ENCODE results near the gene ESPNL.

The ESPNL gene

GRCh38 chr2:238128061-238128440, 27.9 kb downstream of the ESPNL start:
- DNase-seq (ENCODE audit: low read depth in 4 of 4, low spot score in 1 of 4) = no peak

GRCh38 chr2:238128534-238129001, 28.4 kb downstream of the ESPNL start:
- no peak for DNase-seq (ENCODE audit: low read depth in 4 of 4, low spot score in 1 of 4)

- no peak for DNase-seq (ENCODE audit: low read depth in 4 of 4, low spot score in 1 of 4)
Measured at GRCh38 chr2:238129166-238130010, 29.2 kb downstream of the ESPNL start.

DNA sequence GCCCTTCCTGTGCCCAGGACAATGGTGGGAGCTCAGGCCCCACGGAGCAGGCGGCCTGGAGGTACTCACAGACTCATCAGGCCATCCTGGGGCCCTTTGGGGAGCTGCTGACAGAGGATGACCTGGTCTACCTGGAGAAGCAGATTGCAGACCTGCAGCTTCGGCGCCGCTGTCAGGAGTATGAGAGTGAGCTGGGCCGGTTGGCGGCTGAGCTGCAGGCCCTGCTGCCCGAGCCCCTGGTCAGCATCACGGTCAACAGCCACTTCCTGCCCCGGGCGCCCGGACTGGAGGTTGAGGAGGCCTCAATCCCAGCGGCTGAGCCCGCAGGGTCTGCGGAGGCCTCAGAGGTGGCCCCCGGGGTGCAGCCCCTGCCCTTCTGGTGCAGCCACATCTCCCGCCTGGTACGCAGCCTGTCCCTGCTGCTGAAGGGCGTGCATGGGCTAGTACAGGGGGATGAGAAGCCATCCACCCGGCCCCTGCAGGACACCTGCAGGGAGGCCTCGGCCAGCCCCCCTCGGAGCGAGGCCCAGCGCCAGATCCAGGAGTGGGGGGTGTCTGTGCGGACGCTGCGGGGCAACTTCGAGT, 30.1 kb downstream of the ESPNL start:
- no peak for DNase-seq (ENCODE audit: low read depth in 4 of 4, low spot score in 1 of 4)

DNA sequence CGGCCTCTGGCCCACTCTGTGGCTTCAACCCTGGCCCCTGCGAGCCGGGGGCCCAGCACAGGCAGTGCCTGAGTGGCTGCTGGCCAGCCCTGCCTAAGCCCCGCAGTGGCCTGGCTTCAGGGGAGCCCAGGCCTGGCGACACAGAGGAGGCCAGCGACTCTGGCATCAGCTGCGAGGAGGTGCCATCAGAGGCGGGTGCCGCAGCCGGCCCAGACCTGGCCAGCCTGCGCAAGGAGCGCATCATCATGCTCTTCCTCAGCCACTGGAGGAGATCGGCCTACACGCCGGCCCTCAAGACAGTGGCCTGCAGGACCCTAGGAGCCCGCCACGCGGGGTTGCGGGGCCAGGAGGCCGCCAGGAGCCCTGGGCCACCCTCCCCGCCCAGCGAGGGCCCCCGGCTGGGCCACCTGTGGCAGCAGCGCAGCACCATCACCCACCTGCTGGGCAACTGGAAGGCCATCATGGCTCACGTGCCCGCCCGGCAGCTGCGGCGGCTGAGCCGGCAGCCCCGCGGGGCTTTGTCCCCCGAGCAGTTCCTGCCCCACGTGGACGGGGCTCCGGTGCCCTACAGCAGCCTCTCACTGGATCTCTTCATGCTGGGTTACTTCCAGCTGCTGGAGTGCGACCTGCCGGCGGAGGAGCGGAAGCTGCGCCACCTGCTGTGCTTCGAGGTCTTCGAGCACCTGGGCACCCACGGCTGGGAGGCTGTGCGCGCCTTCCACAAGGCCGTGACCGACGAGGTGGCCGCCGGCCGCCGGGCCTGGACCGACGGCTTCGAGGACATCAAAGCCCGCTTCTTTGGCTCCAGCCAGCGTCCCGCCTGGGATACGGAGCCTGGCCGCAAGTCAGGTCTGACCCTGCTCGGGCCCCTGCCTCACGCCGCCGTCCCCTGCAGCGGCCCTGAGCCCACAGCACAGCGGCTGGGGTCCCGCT, 30.8 kb downstream of the ESPNL start:
- DNase-seq (ENCODE audit: low read depth in 4 of 4, low spot score in 1 of 4) = no peak

DNA sequence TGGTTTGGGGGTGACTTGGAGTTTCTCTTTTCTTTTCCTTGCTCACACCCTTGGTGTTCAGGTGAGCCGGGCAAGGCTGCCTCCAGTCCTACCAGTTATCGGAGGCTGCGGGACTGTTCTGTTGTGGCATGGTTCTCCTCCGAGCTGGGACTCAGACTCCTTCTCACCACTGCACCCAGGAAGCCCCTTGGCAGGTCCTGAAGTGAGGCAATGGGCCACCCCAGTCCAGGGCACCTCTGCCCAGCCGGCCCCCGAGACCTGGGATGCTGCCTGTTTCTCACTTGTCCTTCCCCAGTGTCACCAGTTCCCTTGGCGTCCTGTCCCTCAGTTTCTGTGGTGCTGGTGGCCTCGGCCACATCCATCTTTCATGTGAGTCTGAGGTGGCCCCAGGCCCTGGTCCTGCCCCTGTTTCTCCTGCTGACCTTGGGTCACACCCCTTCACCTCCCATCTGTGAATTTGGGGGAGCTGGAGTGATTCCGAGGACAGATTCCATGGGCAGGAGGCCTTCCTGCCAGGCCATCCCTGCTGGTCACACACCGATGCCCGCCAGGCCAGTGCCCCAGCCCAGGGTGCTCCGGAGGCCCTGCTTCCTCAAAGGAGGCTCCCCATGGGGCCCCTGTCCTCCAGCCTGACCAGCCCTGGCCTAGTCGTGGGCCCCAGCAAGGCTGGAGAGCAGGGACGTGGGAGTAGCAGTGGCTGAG, 31.8 kb downstream of the ESPNL start:
- DNase-seq (ENCODE audit: low read depth in 4 of 4, low spot score in 1 of 4) = no peak

DNA sequence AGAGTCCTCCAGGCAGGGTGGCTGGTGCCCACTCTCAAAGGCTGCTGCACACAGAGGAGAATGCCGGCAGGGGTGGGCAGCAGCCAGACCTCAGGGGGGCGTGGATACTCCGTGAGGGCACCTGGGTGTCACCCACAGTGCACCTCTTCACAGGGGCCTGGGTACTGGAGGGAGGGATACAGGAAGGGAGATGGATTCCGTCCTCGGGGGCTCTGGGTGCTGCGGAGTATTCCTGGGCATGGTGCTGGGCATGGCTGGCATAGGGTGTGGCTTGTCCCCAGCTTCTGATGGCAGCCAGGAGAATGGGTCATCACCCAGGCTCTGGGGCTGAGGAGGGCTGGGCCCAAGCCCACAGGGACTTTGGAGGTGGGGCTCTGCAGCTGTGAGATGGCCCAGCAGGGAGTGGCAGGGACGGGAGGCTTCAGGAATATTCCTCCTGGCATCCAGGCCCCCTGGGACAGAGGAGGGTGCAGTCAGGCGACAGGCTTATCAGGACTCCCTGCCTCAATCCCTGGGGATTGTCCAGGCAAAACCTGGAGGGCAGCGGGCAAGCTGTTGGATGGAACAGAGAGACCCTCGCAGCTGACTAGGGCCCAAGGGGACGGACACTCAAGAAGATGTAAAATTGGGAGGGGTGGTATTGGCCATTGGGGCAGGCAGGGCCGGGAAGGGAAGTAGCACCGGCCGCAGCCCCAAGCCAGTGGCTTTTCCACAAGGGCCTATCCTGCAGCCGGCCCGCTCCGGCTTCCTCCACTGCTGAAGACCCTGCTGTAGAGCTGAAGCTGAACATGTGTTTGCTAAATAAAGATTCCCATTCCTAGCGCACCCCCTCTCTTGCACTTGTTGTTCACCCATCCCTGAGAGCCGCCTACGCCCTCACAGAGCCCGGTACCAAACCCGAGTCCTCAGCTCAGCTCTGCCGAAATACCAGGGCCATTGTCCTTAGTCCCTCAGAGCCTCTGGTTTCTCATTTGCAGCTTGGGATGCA, 32.6 kb downstream of the ESPNL start:
- DNase-seq (ENCODE audit: low read depth in 4 of 4, low spot score in 1 of 4) = no peak

DNA sequence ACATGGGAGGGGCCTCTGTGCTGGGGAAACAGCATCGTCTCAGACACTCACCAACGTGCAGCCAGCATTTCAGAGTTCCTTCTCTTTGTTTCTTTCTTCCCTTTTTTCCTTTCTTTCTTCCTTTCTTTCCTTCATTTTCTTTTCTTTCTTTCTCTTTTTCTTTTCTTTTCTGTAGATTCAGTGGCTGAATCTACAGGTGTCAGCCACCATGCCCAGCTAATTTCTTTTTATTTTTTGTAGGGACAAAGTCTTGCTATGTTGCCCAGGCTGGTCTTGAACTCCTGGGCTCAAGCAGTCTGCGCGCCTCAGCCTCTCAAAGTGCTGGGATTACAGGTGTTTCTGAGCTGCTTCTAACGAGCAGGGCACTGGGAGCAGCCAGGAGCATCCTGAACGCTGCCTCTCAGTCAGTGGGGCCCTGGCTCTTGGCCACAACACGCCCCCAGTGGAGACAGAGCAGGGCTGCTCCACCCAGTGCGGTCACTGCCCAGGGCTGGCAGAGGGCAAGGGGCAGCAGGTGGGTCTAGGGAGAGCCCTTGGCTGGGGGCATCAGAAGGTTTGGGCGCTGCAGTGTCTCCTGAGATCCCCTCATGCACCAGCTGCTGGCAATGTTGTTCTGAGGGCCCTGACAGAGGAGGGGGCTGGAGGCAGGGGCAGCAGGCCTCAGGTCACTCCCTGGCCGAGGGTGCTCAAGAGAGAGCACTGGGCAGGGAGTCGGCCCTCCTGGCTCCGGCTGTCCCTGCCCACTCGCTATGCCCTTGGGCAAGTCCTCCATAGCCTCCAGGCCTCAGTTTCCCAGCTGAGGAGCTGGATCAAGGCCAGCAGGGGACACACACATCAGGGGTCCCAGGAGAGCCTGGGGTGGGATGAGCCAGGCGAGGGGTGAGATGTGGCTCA, 33.6 kb downstream of the ESPNL start:
- no peak for DNase-seq (ENCODE audit: low read depth in 4 of 4, low spot score in 1 of 4)

DNA sequence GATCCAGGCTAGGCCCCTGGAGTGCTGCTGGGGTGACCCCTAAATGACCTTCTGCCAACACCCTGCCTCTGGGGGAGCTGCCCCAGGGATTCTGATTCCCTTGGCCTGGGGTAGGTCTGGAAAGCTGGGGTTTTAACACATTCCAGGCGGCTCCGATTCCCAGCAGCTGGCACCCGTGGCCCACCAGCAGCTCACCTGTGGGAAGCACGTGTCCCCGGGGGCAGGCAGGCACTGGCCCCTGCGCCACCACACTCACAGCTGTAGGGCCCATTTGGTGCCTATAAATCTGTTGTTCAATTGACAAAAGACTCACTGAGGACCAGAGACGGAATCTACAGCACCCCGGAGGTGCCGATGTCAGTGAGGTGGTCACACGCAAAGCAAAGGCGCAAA, 34.2 kb downstream of the ESPNL start:
- no peak for DNase-seq (ENCODE audit: low read depth in 4 of 4, low spot score in 1 of 4)

GRCh38 chr2:238135601-238136150, 35.5 kb downstream of the ESPNL start:
- no peak for DNase-seq (ENCODE audit: low read depth in 4 of 4, low spot score in 1 of 4)

GRCh38 chr2:238136820-238137537, 36.8 kb downstream of the ESPNL start:
- no peak for DNase-seq (ENCODE audit: low read depth in 4 of 4, low spot score in 1 of 4)

GRCh38 chr2:238137885-238138284, 37.7 kb downstream of the ESPNL start:
- no peak for DNase-seq (ENCODE audit: low read depth in 4 of 4, low spot score in 1 of 4)

- DNase-seq (ENCODE audit: low read depth in 4 of 4, low spot score in 1 of 4) = no peak
Measured at GRCh38 chr2:238138331-238139195, 38.4 kb downstream of the ESPNL start, which contains the start of gene KLHL30. TSS of gene KLHL30 (plus strand) at chr2:238138668. CDS start at chr2:238140755, 2,087 bp downstream.

GRCh38 chr2:238139196-238140039, 39.3 kb downstream of the ESPNL start:
- no peak for DNase-seq (ENCODE audit: low read depth in 4 of 4, low spot score in 1 of 4)

DNA sequence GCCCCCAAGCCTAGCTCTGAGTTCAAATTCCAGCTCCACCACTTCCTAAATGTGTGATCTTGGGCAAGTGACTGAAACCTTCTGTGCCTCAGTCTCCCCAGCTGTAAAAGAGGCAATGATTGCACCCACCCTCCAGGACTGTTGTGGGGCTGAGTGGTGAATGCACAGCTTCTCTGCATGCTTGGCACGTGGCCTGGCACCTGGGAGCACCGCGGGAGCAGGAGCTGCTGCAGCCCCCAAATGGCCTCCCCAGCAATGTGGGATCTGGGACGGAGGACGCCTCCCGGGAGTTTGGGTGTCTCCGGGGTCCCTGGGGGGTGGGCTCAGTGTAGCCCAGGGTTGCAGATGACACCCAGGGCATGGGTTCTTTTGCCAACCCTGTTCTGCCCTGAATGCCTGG, 39.9 kb downstream of the ESPNL start:
- DNase-seq (ENCODE audit: low read depth in 4 of 4, low spot score in 1 of 4) = no peak

Data from stimulated activated CD4-positive, alpha-beta T cell treated with anti-CD3 and anti-CD28 coated beads, Interleukin-1b, Interleukin-23, amount 100 ng/mL, for 24 hours (primary cell).